CD4-positive, CD25-positive, alpha-beta regulatory T cell (primary cell): ENCODE data around the gene SARS2. TPM values are rescaled to one million over a fixed set of nuclear protein-coding genes. Genes with fewer than 3 reads are reported as not detected.

Experiments used
- ATAC-seq, 2 donors: fragments of 150-1000 bp; cut with Tn5 transposase; one replicate each; pipeline ENCODE4 v1.10.0; 2021; ENCODE audit warnings: low read depth in 2 of 2, moderate number of reproducible peaks in 2 of 2, moderate library complexity in 1 of 2
- DNase-seq, 3 donors: peaks; one replicate each; pipeline versions ENCODE4 v3.0.0 to v3.0.0-alpha.2; 2012 to 2022; ENCODE audit warnings: mixed read lengths in 1 of 3
- H3K27ac ChIP-seq: one replicate; pipeline ENCODE4 v1.7.0; 2013; ENCODE audit warnings: mild to moderate bottlenecking, low read length; ENCODE audit not compliant: insufficient read depth, poor library complexity, severe bottlenecking
- H3K27me3 ChIP-seq: one replicate; pipeline ENCODE4 v1.7.0; 2013; ENCODE audit warnings: low read length; ENCODE audit not compliant: control insufficient read depth, insufficient read depth
- H3K36me3 ChIP-seq: one replicate; pipeline ENCODE4 v1.7.0; 2013; ENCODE audit warnings: mild to moderate bottlenecking, low read length, moderate library complexity; ENCODE audit not compliant: control insufficient read depth, insufficient read depth
- H3K4me1 ChIP-seq: 2 replicates; pipeline ENCODE4 v1.7.0; 2013; ENCODE audit warnings: mild to moderate bottlenecking, low read length; ENCODE audit not compliant: insufficient read depth, control insufficient read depth, poor library complexity, severe bottlenecking
- H3K4me3 ChIP-seq: one replicate; pipeline ENCODE4 v1.7.0; 2013; ENCODE audit warnings: low read depth, mild to moderate bottlenecking, low read length, moderate library complexity
- H3K9me3 ChIP-seq, 2 experiments: 1 replicate in 1 of 2; 2 replicates in 1 of 2; pipeline ENCODE4 v1.7.0; 2013; ENCODE audit warnings: low read length in 2 of 2, mild to moderate bottlenecking in 1 of 2, moderate library complexity in 1 of 2; ENCODE audit not compliant: control insufficient read depth in 2 of 2
- H3K27ac Mint-ChIP-seq, 3 donors: one replicate each; pipeline ENCODE4 v1.8.0; 2020 to 2022; ENCODE audit warnings: mild to moderate bottlenecking in 3 of 3, mixed read lengths in 3 of 3, moderate library complexity in 2 of 3
- H3K27me3 Mint-ChIP-seq: one replicate; pipeline ENCODE4 v1.8.0; 2022; ENCODE audit warnings: mild to moderate bottlenecking, mixed read lengths
- H3K36me3 Mint-ChIP-seq: one replicate; pipeline ENCODE4 v1.8.0; 2020; ENCODE audit warnings: mixed read lengths
- H3K4me1 Mint-ChIP-seq, 4 donors: one replicate each; pipeline ENCODE4 v1.8.0; 2020 to 2022; ENCODE audit warnings: mixed read lengths in 4 of 4, mild to moderate bottlenecking in 1 of 4
- H3K4me3 Mint-ChIP-seq, 4 donors: one replicate each; pipeline ENCODE4 v1.8.0; 2020 to 2022; ENCODE audit warnings: mild to moderate bottlenecking in 4 of 4, mixed read lengths in 4 of 4, moderate library complexity in 3 of 4
- H3K9me3 Mint-ChIP-seq, 7 donors: one replicate each; pipeline ENCODE4 v1.8.0; 2020 to 2022; ENCODE audit warnings: mixed read lengths in 7 of 7, mild to moderate bottlenecking in 3 of 7, moderate library complexity in 2 of 7
- polyA plus RNA-seq, 4 donors: library from polyadenylated mRNA; unstranded; fragments of 300-500 nt; fragmentation: Illumina TruSeq; gene quantifications; one replicate each; pipeline ENCODE4 v1.2.3, GENCODE V29; 2021
- total RNA-seq: library from RNA; stranded (reverse); gene quantifications from one replicate; pipeline ENCODE4 v1.2.3, GENCODE V29; 2022

Gene SARS2
- total and polyA plus RNA-seq, 5 donors from 2014 or later: 13.1 to 16.1 (median 15.4) TPM

- Mint-ChIP-seq H3K4me3 (peak overlapping the region; percentile 82 to 96 (median 90)), H3K4me1 (peaks cover 6 to 45% (median 16%) of the 10 kb centered on the region in 4 donors), H3K9me3 (no peaks in the 10 kb centered on the region), H3K27me3 (no peaks in the 10 kb centered on the region), H3K27ac (peak overlapping the region in 2 of 3 donors; percentile 38 to 92), H3K36me3 (peaks cover 10% of the 10 kb centered on the region)
- H3K4me3 ChIP-seq: peak overlapping the region; percentile 53
- no peak for ATAC-seq
- H3K4me1 ChIP-seq: peaks cover 26% of the 10 kb centered on the region
- peak overlapping the region; percentile 81 for H3K27ac ChIP-seq
- DNase-seq: no peak
- no peaks in the 10 kb centered on the region for H3K27me3 ChIP-seq
- peaks cover 20% of the 10 kb centered on the region for H3K36me3 ChIP-seq
- no peaks in the 10 kb centered on the region for H3K9me3 ChIP-seq
Observed at GRCh38 chr19:38870612-38871011, 60.0 kb downstream of the SARS2 start.

- DNase-seq (peak; percentile 93 to 96 (median 96)), ATAC-seq (peak; percentile 98 to 99)
- Mint-ChIP-seq H3K27ac (peak overlapping the region; percentile 87 to 94 (median 88)), H3K36me3 (peaks cover 13% of the 10 kb centered on the region), H3K9me3 (no peaks in the 10 kb centered on the region), H3K4me1 (peaks cover 6 to 51% (median 21%) of the 10 kb centered on the region in 4 donors), H3K27me3 (no peaks in the 10 kb centered on the region), H3K4me3 (peak overlapping the region; percentile 89 to 96 (median 93))
- Histone ChIP-seq H3K36me3 (peaks cover 20% of the 10 kb centered on the region), H3K4me3 (peak overlapping the region; percentile 66), H3K4me1 (peaks cover 32% of the 10 kb centered on the region), H3K27ac (peak overlapping the region; percentile 81), H3K27me3 (no peaks in the 10 kb centered on the region), H3K9me3 (no peaks in the 10 kb centered on the region)
Observed at GRCh38 chr19:38869836-38870607, 60.5 kb downstream of the SARS2 start.

GRCh38 chr19:38869160-38869835 is 61.3 kb downstream of the SARS2 start:
- H3K27ac Mint-ChIP-seq: peak overlapping the region; percentile 87 to 94 (median 88)
- peaks cover 14% of the 10 kb centered on the region for H3K36me3 Mint-ChIP-seq

GRCh38 chr19:38868551-38868950 is 62.0 kb downstream of the SARS2 start:
- peak overlapping the region in 2 of 3 donors; percentile 43 to 87 for H3K27ac Mint-ChIP-seq
- Histone ChIP-seq H3K27me3 (no peaks in the 10 kb centered on the region), H3K4me3 (peak overlapping the region; percentile 24), H3K9me3 (no peaks in the 10 kb centered on the region), H3K4me1 (peaks cover 44% of the 10 kb centered on the region), H3K27ac (peak overlapping the region; percentile 14), H3K36me3 (peaks cover 20% of the 10 kb centered on the region)
- H3K9me3 Mint-ChIP-seq: no peaks in the 10 kb centered on the region
- ATAC-seq: no peak
- H3K36me3 Mint-ChIP-seq: peaks cover 14% of the 10 kb centered on the region
- H3K4me1 Mint-ChIP-seq: peaks cover 15 to 60% (median 28%) of the 10 kb centered on the region in 4 donors
- H3K27me3 Mint-ChIP-seq: no peaks in the 10 kb centered on the region
- DNase-seq: no peak
- H3K4me3 Mint-ChIP-seq: peak overlapping the region; percentile 55 to 96 (median 90)

More at GRCh38 chr19:38869160-38869835, 61.3 kb downstream of the SARS2 start:
- Histone ChIP-seq H3K4me3 (peak overlapping the region; percentile 66), H3K36me3 (peaks cover 20% of the 10 kb centered on the region), H3K4me1 (peaks cover 39% of the 10 kb centered on the region), H3K9me3 (no peaks in the 10 kb centered on the region), H3K27ac (peak overlapping the region; percentile 81), H3K27me3 (no peaks in the 10 kb centered on the region)
- H3K4me3 Mint-ChIP-seq: peak overlapping the region; percentile 89 to 96 (median 93)
- ATAC-seq (no peak), DNase-seq (peak in 2 of 3 donors; percentile 26 to 54)
- H3K9me3 Mint-ChIP-seq: no peaks in the 10 kb centered on the region
- no peaks in the 10 kb centered on the region for H3K27me3 Mint-ChIP-seq
- peaks cover 13 to 58% (median 28%) of the 10 kb centered on the region in 4 donors for H3K4me1 Mint-ChIP-seq

- H3K36me3 ChIP-seq: peaks cover 14% of the 10 kb centered on the region
- DNase-seq (no peak), ATAC-seq (no peak)
- no peak overlapping the region for H3K27ac ChIP-seq
- peaks cover 9% of the 10 kb centered on the region for H3K36me3 Mint-ChIP-seq
- H3K4me3 Mint-ChIP-seq: peak overlapping the region in 1 of 4 donors; percentile 7
- no peaks in the 10 kb centered on the region for H3K27me3 ChIP-seq
- H3K27me3 Mint-ChIP-seq: no peaks in the 10 kb centered on the region
- H3K4me1 ChIP-seq: peaks cover 49% of the 10 kb centered on the region
- H3K4me1 Mint-ChIP-seq: peaks cover 9 to 58% (median 28%) of the 10 kb centered on the region in 4 donors
- H3K9me3 ChIP-seq: no peaks in the 10 kb centered on the region
- no peak overlapping the region for H3K27ac Mint-ChIP-seq
- H3K9me3 Mint-ChIP-seq: no peaks in the 10 kb centered on the region
- no peak overlapping the region for H3K4me3 ChIP-seq
Observed at GRCh38 chr19:38867171-38867780, 63.3 kb downstream of the SARS2 start.

Other genes starting within 250 kb of the SARS2 start
- 6.1 TPM for gene CAPN12, start 186.3 kb downstream of the SARS2 start, total RNA-seq
- 1 to 10 TPM; 1.0 to 2.6 (median 1.9) TPM for gene CAPN12, start 186.3 kb downstream of the SARS2 start, polyA plus RNA-seq
- not detected for gene LGALS7, start 157.2 kb downstream of the SARS2 start, total RNA-seq
- not detected for gene LGALS7, start 157.2 kb downstream of the SARS2 start, polyA plus RNA-seq
- not detected for gene LGALS7B, start 141.6 kb downstream of the SARS2 start, total RNA-seq
- gene LGALS7B, start 141.6 kb downstream of the SARS2 start, polyA plus RNA-seq: not detected
- 2.1 TPM for gene LGALS4, start 117.8 kb downstream of the SARS2 start, total RNA-seq
- under 1 TPM in 1 of 4 donors, not detected in 3; 0.10 TPM for gene LGALS4, start 117.8 kb downstream of the SARS2 start, polyA plus RNA-seq
- gene ECH1, start 99.0 kb downstream of the SARS2 start, total RNA-seq: 95.2 TPM
- gene ECH1, start 99.0 kb downstream of the SARS2 start, polyA plus RNA-seq: 100 to 1,000 TPM; 248 to 308 (median 277) TPM
- gene HNRNPL, start 80.8 kb downstream of the SARS2 start, total RNA-seq: 503 TPM
- gene HNRNPL, start 80.8 kb downstream of the SARS2 start, polyA plus RNA-seq: 10 to 100 TPM; 66.3 to 93.6 (median 85.5) TPM
- 48.9 TPM for gene RINL, start 52.5 kb downstream of the SARS2 start, total RNA-seq
- gene RINL, start 52.5 kb downstream of the SARS2 start, polyA plus RNA-seq: 10 to 100 TPM; 30.1 to 39.7 (median 36.5) TPM
- gene SIRT2, start 31.1 kb downstream of the SARS2 start, total RNA-seq: 78.4 TPM
- gene SIRT2, start 31.1 kb downstream of the SARS2 start, polyA plus RNA-seq: 10 to 100 TPM; 33.8 to 52.0 (median 44.3) TPM
- 57.7 TPM for gene NFKBIB, start 30.8 kb downstream of the SARS2 start, total RNA-seq
- gene NFKBIB, start 30.8 kb downstream of the SARS2 start, polyA plus RNA-seq: 10 to 100 TPM in 3 of 4 donors, 1 to 10 TPM in 1; 9.0 to 18.9 (median 11.9) TPM
- gene CCER2, start 18.6 kb downstream of the SARS2 start, total RNA-seq: 0.91 TPM
- gene CCER2, start 18.6 kb downstream of the SARS2 start, polyA plus RNA-seq: not detected
- 19.8 TPM for gene MRPS12, start 181 bp upstream of the SARS2 start, total RNA-seq
- 100 to 1,000 TPM in 3 of 4 donors, 10 to 100 TPM in 1; 97.2 to 114 (median 108) TPM for gene MRPS12, start 181 bp upstream of the SARS2 start, polyA plus RNA-seq
- gene FBXO17, start 45.0 kb upstream of the SARS2 start, total RNA-seq: not detected
- under 1 TPM in 2 of 4 donors, not detected in 2; 0.14 to 0.30 TPM for gene FBXO17, start 45.0 kb upstream of the SARS2 start, polyA plus RNA-seq
- gene FBXO27, start 101.8 kb upstream of the SARS2 start, total RNA-seq: 0.35 TPM
- under 1 TPM in 3 of 4 donors, not detected in 1; 0.16 to 0.34 (median 0.22) TPM for gene FBXO27, start 101.8 kb upstream of the SARS2 start, polyA plus RNA-seq
- gene ACP7, start 153.6 kb upstream of the SARS2 start, total RNA-seq: not detected
- gene ACP7, start 153.6 kb upstream of the SARS2 start, polyA plus RNA-seq: not detected
- gene PAK4, start 195.0 kb upstream of the SARS2 start, total RNA-seq: 10.9 TPM
- 1 to 10 TPM in 3 of 4 donors, under 1 TPM in 1; 0.87 to 2.0 (median 1.5) TPM for gene PAK4, start 195.0 kb upstream of the SARS2 start, polyA plus RNA-seq